ENCODE data around the gene AKR7A3. TPM values are rescaled to one million over a fixed set of nuclear protein-coding genes. Genes with fewer than 3 reads are reported as not detected.

Gene AKR7A3
- total and polyA plus RNA-seq, 2 of the 4 experiments (the other 2 are of a cell fraction): 0.18 to 0.62 TPM

DNA sequence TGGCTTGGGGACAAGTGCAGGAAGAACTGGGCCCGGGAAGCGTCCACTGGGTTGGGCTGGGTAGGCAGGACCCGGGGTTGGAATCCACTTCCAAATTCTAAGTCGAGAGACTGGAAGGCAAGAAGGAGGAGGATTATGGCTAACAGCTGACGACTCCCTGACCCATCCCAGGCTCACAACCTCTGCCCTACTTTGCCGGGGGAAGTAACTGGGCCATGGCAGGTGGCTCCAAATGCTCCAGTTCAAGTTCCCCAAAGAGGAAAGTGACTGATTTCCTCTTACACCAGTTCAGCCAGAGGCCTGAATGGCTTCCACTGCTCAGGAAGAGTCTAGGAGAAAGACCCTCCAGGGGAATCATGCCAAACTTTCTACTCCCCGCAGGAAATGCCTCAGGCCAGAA is 48.7 kb downstream of the AKR7A3 start:
- POLR2A ChIA-PET (ENCODE audit: unreplicated experiment): no interaction called here
- Histone ChIP-seq H3K4me1 (ENCODE audit: control insufficient read depth, insufficient read depth, low read length) (no peaks in the 10 kb centered on the region), H2BK120ac (ENCODE audit: low read depth, low read length) (no peak overlapping the region), H3K27me3 (ENCODE audit: control insufficient read depth, insufficient read depth, low read length) (no peaks in the 10 kb centered on the region), H3K56ac (ENCODE audit: extremely low read depth, insufficient read depth, low read length) (no peak overlapping the region), H3K79me1 (ENCODE audit: low read depth in 1 of 2, low read length in 2 of 2) (peaks cover 8 to 10% of the 10 kb centered on the region in 2 experiments; a peak in 2 of 4 replicates), H3K9me3 (ENCODE audit: control insufficient read depth, insufficient read depth, low read length) (no peaks in the 10 kb centered on the region), H3K14ac (replicated peaks; ENCODE audit: low read depth, low read length) (no peak overlapping the region), H3K4ac (ENCODE audit: low read depth, low read length) (no peak overlapping the region), H2BK15ac (ENCODE audit: low read depth, low read length) (no peak overlapping the region), H2AK9ac (replicated peaks; ENCODE audit: low read depth, low read length, poor library complexity) (no peak overlapping the region), H3K4me2 (ENCODE audit: low read depth, low read length) (no peak overlapping the region), H2BK20ac (ENCODE audit: low read depth, low read length) (no peak overlapping the region), H3K36me3 (ENCODE audit: control insufficient read depth, insufficient read depth, low read length) (peaks cover 70% of the 10 kb centered on the region), H3K9ac (ENCODE audit: low read depth, low read length) (no peak overlapping the region), H4K8ac (ENCODE audit: low read depth in 2 of 2, low read length in 2 of 2) (no peak overlapping the region), H4K91ac (ENCODE audit: insufficient read depth, low read depth, low read length) (no peak overlapping the region), H3K27ac (ENCODE audit: insufficient read depth, low read length) (no peak overlapping the region), H3K9me1 (ENCODE audit: insufficient read depth, low read length) (no peaks in the 10 kb centered on the region), H2BK5ac (ENCODE audit: low read depth, low read length, poor library complexity, severe bottlenecking) (no peak overlapping the region), H2AK5ac (ENCODE audit: low read depth, low read length) (no peak overlapping the region), H3K18ac (ENCODE audit: low read depth, low read length) (no peak overlapping the region), H4K20me1 (ENCODE audit: insufficient read depth, low read length) (peaks cover 4% of the 10 kb centered on the region; the same call in 1 of the 2 replicates), H3K4me3 (ENCODE audit: insufficient read depth, low read depth, low read length) (no peak overlapping the region), H2AFZ (replicated peaks; ENCODE audit: low read length, poor library complexity) (no peak overlapping the region), H4K5ac (ENCODE audit: low read depth, low read length) (no peak overlapping the region), H3K23ac (ENCODE audit: low read depth, low read length) (no peak overlapping the region)
- in situ Hi-C loops (cut with MboI; ENCODE audit: low sequenced_read_pairs) (no loop called here), dilution Hi-C loops (cut with HindIII; ENCODE audit: low sequenced_read_pairs, unreplicated experiment) (no loop called here), intact Hi-C loops (cut with micrococcal nuclease) (loop anchor here (2.0 kb wide), 2 partner anchors 61 to 327 kb away; no protein-coding TSS in a partner anchor)
- BruUV-seq (replicated peaks): no TSS peak
- WGBS, 2 experiments (ENCODE audit: extremely low coverage in 2 of 2, insufficient read length in 1 of 2): 100% methylated on average over 1 of the region's 7 CpGs; no CpG with 5 or more reads in 1 of the 2 experiments
- TF ChIP-seq RCOR1 (IDR thresholded peaks at IDR 0.05; ENCODE audit: insufficient replicate concordance, low read length) (no peak), FOS (IDR thresholded peaks at IDR 0.05; ENCODE audit: low read depth, low read length) (no peak), CHD1 (IDR thresholded peaks at IDR 0.05; ENCODE audit: low read depth, low read length) (no peak), SMC3 (IDR thresholded peaks at IDR 0.05; ENCODE audit: low read depth, low read length) (no peak), BHLHE40 (IDR thresholded peaks at IDR 0.05; ENCODE audit: low read depth, low read length) (no peak), CEBPB (IDR thresholded peaks at IDR 0.05; ENCODE audit: low read depth, low read length) (no peak), ELK1 (IDR thresholded peaks at IDR 0.05; ENCODE audit: borderline replicate concordance, low read depth, low read length) (no peak), RFX5 (IDR thresholded peaks at IDR 0.05; ENCODE audit: low read depth, low read length) (no peak), RAD21 (IDR thresholded peaks at IDR 0.05; ENCODE audit: low read length) (no peak), MAZ (IDR thresholded peaks at IDR 0.05; ENCODE audit: borderline replicate concordance, low read depth, low read length) (no peak)
- TF ChIP-seq, protein P1, sequence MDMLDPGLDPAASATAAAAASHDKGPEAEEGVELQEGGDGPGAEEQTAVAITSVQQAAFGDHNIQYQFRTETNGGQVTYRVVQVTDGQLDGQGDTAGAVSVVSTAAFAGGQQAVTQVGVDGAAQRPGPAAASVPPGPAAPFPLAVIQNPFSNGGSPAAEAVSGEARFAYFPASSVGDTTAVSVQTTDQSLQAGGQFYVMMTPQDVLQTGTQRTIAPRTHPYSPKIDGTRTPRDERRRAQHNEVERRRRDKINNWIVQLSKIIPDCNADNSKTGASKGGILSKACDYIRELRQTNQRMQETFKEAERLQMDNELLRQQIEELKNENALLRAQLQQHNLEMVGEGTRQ (IDR thresholded peaks at IDR 0.05; ENCODE audit: low read depth, low read length): no peak
- DNase-seq: no peak
- no peak for ATAC-seq (ENCODE audit: low read depth)
- CTCF ChIA-PET: interaction anchor here (1.3 kb wide), 1 partner anchor 12 kb away, joined by 4 read pairs; the partner anchor contains the start of genes EMC1 and MRTO4

Measured in IMR-90 (cell line).